CD14-positive monocyte (primary cell): ENCODE measurements around the gene TIAM2. TPM values are rescaled to one million over a fixed set of nuclear protein-coding genes. Genes with fewer than 3 reads are reported as not detected.

Experiments
- DNase-seq, 3 donors: peaks; one replicate each; pipeline ENCODE4 v3.0.0-alpha.2; 2011 to 2022
- H2AFZ ChIP-seq: 2 replicates; pipeline ENCODE4 v1.6.0; 2012; ENCODE audit warnings: mild to moderate bottlenecking, low read depth, low read length, inconsistent platforms; ENCODE audit not compliant: insufficient read depth, poor library complexity, severe bottlenecking
- H3K27ac ChIP-seq, 2 donors: 1 replicate in 1 of 2; 2 replicates in 1 of 2; pipeline ENCODE4 v1.5.1; 2012 to 2013; ENCODE audit warnings: low read length in 2 of 2, control low read depth in 1 of 2, inconsistent platforms in 1 of 2, low read depth in 1 of 2, mild to moderate bottlenecking in 1 of 2
- H3K27me3 ChIP-seq, 2 donors: one replicate each; pipeline versions ENCODE4 v1.6.0 to v1.6.1; 2011 to 2013; ENCODE audit warnings: low read length in 2 of 2; ENCODE audit not compliant: control insufficient read depth in 2 of 2, insufficient read depth in 2 of 2
- H3K36me3 ChIP-seq, 2 donors: replicated peaks in 1 of 2; 1 replicate in 1 of 2; 2 replicates in 1 of 2; pipeline versions ENCODE4 v1.5.1 to v1.6.1; 2012 to 2013; ENCODE audit warnings: low read length in 2 of 2, control low read depth in 1 of 2, inconsistent platforms in 1 of 2, mild to moderate bottlenecking in 1 of 2; ENCODE audit not compliant: insufficient read depth in 2 of 2, control insufficient read depth in 1 of 2
- H3K4me1 ChIP-seq, 2 donors: 1 replicate in 1 of 2; 2 replicates in 1 of 2; pipeline versions ENCODE4 v1.5.1 to v1.6.1; 2012 to 2013; ENCODE audit warnings: low read length in 2 of 2, control low read depth in 1 of 2, inconsistent platforms in 1 of 2, mild to moderate bottlenecking in 1 of 2, moderate library complexity in 1 of 2; ENCODE audit not compliant: insufficient read depth in 2 of 2, control insufficient read depth in 1 of 2
- H3K4me2 ChIP-seq: replicated peaks from 2 replicates; pipeline ENCODE3; 2012; ENCODE audit warnings: low read length, moderate library complexity, mild to moderate bottlenecking; ENCODE audit not compliant: poor library complexity, severe bottlenecking; ENCODE audit errors: extremely low read depth
- H3K4me3 ChIP-seq, 3 experiments: fragments of 200-600 bp in 1 of 3; sonication (generic) in 1 of 3; replicated peaks in 1 of 3; 1 replicate in 2 of 3; 2 replicates in 1 of 3; pipeline ENCODE4 v1.5.1; 2011 to 2013; ENCODE audit warnings: low read length in 3 of 3, mild to moderate bottlenecking in 3 of 3, control low read depth in 2 of 3, low read depth in 2 of 3, inconsistent platforms in 1 of 3, moderate library complexity in 1 of 3
- H3K79me2 ChIP-seq: 2 replicates; pipeline ENCODE4 v1.6.0; 2012; ENCODE audit warnings: mild to moderate bottlenecking, control low read depth, inconsistent platforms, low read length, moderate library complexity; ENCODE audit not compliant: insufficient read depth
- H3K9ac ChIP-seq: 2 replicates; pipeline ENCODE4 v1.6.0; 2017; ENCODE audit warnings: low read length, mild to moderate bottlenecking; ENCODE audit not compliant: insufficient read depth, poor library complexity, severe bottlenecking
- H3K9me3 ChIP-seq, 2 donors: replicated peaks in 1 of 2; 1 replicate in 1 of 2; 2 replicates in 1 of 2; pipeline versions ENCODE4 v1.5.1 to v1.6.1; 2012 to 2013; ENCODE audit warnings: low read length in 2 of 2, control low read depth in 1 of 2; ENCODE audit not compliant: control insufficient read depth in 1 of 2, insufficient read depth in 1 of 2
- H4K20me1 ChIP-seq: 2 replicates; pipeline ENCODE4 v1.6.0; 2012; ENCODE audit warnings: mild to moderate bottlenecking, low read length, control low read depth, moderate library complexity; ENCODE audit not compliant: insufficient read depth
- H3K27ac Mint-ChIP-seq, 7 donors: one replicate each; pipeline ENCODE4 v1.8.0; 2020; ENCODE audit warnings: mild to moderate bottlenecking in 7 of 7, mixed read lengths in 7 of 7, moderate library complexity in 6 of 7, inconsistent platforms in 2 of 7
- H3K27me3 Mint-ChIP-seq, 3 donors: one replicate each; pipeline ENCODE4 v1.8.0; 2021 to 2022; ENCODE audit warnings: low read depth in 3 of 3, mild to moderate bottlenecking in 3 of 3, mixed read lengths in 3 of 3, moderate library complexity in 3 of 3, inconsistent platforms in 1 of 3
- H3K36me3 Mint-ChIP-seq, 2 donors: one replicate each; pipeline ENCODE4 v1.8.0; 2020; ENCODE audit warnings: mixed read lengths in 2 of 2, inconsistent platforms in 1 of 2, mild to moderate bottlenecking in 1 of 2
- H3K4me1 Mint-ChIP-seq: one replicate; pipeline ENCODE4 v1.8.0; 2020; ENCODE audit warnings: mild to moderate bottlenecking, mixed read lengths
- H3K4me3 Mint-ChIP-seq, 2 donors: one replicate each; pipeline ENCODE4 v1.8.0; 2020; ENCODE audit warnings: mild to moderate bottlenecking in 2 of 2, mixed read lengths in 2 of 2, moderate library complexity in 1 of 2
- H3K9me3 Mint-ChIP-seq, 7 donors: one replicate each; pipeline ENCODE4 v1.8.0; 2020 to 2022; ENCODE audit warnings: mixed read lengths in 7 of 7, mild to moderate bottlenecking in 6 of 7, moderate library complexity in 6 of 7, inconsistent platforms in 2 of 7
- WGBS: methylation state at CpG from one replicate; pipeline ENCODE4 v1.1.5; 2013; ENCODE audit warnings: missing lambda C conversion rate; ENCODE audit not compliant: insufficient coverage; 5-methylcytosine and 5-hydroxymethylcytosine counted together
- intact Hi-C, 2 donors: fragments of 100-400 bp; cut with micrococcal nuclease; formaldehyde crosslinking; loops; one replicate each; pipeline versions ENCODE4 v1.15.0 to v1.15.1; 2023
- polyA plus RNA-seq, 3 donors: library from polyadenylated mRNA; depleted of rRNA in 1 of 3; unstranded in 2 of 3; stranded (reverse) in 1 of 3; fragments of 300-500 nt in 2 of 3; fragments of >200 nt in 1 of 3; fragmentation: Illumina TruSeq in 2 of 3; gene quantifications; 1 replicate in 2 of 3; 2 replicates in 1 of 3; pipeline ENCODE4 v1.2.3, GENCODE V29; 2012 to 2021
- TF ChIP-seq, protein P1 (sequence below): fragments of 200-600 bp; IDR thresholded peaks from one replicate; pipeline ENCODE4 v1.8.0; 2022; ENCODE audit warnings: antibody characterized with exemption, mild to moderate bottlenecking

Gene TIAM2
- polyA plus RNA-seq, 3 donors, result 0.25 to 4.2 (median 0.67) TPM

DNA sequence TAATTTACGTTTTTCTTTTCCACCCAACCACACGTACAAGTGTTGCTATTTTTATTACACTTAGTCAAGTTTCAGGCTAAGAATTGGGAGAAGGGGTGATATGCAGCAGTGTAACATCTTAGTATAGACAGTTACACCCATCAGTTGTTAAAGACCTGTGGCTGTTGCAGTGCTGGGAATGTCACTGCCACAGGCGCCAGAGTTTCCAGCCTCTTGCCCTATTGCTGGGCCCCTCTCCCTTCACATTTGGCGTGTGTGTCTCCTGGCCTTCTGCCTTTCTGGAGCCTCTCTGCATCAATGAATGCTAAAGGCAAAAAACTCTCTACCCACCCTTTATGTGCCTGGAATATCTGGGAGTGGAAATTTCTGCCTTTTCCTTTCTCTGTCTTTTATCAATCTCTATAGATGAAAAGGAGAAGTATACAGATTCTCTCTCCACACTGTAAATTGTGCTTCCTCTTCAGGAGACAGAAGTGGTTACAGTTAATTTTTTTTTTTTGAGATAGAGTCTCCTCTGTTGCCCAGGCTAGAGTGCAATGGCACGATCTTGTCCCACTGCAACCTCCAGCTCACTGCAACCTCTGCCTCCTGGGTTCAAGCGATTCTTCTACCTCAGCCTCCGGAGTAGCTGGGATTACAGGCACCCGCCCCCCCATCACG lies 73.0 kb downstream of the TIAM2 start:
- no peaks in the 10 kb centered on the region for H3K9me3 ChIP-seq
- intact Hi-C loops, result no loop called here
- no peaks in the 10 kb centered on the region for H3K4me1 ChIP-seq
- no peaks in the 10 kb centered on the region for H4K20me1 ChIP-seq
- no peaks in the 10 kb centered on the region for H3K9me3 Mint-ChIP-seq
- no peak overlapping the region for H3K4me3 Mint-ChIP-seq
- no peak overlapping the region for H3K27ac Mint-ChIP-seq
- H3K79me2 ChIP-seq, result no peaks in the 10 kb centered on the region
- no peak overlapping the region for H3K4me2 ChIP-seq
- peaks cover 0 to 2% (median 1%) of the 10 kb centered on the region in 3 donors for H3K27me3 Mint-ChIP-seq
- 50% methylated on average over 2 of the region's 9 CpGs for WGBS
- TF ChIP-seq, protein P1, sequence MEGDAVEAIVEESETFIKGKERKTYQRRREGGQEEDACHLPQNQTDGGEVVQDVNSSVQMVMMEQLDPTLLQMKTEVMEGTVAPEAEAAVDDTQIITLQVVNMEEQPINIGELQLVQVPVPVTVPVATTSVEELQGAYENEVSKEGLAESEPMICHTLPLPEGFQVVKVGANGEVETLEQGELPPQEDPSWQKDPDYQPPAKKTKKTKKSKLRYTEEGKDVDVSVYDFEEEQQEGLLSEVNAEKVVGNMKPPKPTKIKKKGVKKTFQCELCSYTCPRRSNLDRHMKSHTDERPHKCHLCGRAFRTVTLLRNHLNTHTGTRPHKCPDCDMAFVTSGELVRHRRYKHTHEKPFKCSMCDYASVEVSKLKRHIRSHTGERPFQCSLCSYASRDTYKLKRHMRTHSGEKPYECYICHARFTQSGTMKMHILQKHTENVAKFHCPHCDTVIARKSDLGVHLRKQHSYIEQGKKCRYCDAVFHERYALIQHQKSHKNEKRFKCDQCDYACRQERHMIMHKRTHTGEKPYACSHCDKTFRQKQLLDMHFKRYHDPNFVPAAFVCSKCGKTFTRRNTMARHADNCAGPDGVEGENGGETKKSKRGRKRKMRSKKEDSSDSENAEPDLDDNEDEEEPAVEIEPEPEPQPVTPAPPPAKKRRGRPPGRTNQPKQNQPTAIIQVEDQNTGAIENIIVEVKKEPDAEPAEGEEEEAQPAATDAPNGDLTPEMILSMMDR, result no peak
- H3K27me3 ChIP-seq, result no peaks in the 10 kb centered on the region
- DNase-seq, result peak in 1 of 3 donors; percentile 5
- no peak overlapping the region for H2AFZ ChIP-seq
- peaks cover 8% of the 10 kb centered on the region for H3K4me1 Mint-ChIP-seq
- H3K36me3 Mint-ChIP-seq, result no peaks in the 10 kb centered on the region
- no peaks in the 10 kb centered on the region for H3K36me3 ChIP-seq
- H3K9ac ChIP-seq, result no peak overlapping the region
- no peak overlapping the region for H3K27ac ChIP-seq
- H3K4me3 ChIP-seq, result no peak overlapping the region

DNA sequence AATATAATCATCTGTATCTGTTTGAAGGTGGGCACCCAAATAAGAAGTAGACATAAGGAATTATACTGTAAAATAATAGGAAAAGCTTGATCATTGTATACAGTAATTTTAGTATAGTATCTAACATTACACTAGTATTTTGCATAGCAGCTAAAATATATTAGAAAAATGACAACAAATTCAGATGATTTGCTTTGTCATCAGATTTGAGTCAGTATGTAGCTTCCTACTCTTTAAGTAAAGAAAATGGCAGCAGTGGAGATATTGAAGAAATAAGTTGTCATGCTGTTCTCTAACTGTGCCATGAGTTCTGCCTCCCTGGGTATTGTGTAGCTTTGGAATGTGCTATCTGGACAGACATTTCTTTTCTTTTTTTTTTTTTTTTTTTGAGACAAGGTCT lies 74.4 kb downstream of the TIAM2 start:
- TF ChIP-seq, protein P1, result no peak
- no peak overlapping the region for H3K27ac Mint-ChIP-seq
- intact Hi-C loops, result no loop called here
- H3K4me2 ChIP-seq, result no peak overlapping the region
- H3K4me1 Mint-ChIP-seq, result peaks cover 8% of the 10 kb centered on the region
- H3K4me3 Mint-ChIP-seq, result no peak overlapping the region
- no peaks in the 10 kb centered on the region for H4K20me1 ChIP-seq
- H3K4me3 ChIP-seq, result no peak overlapping the region
- no peaks in the 10 kb centered on the region for H3K36me3 Mint-ChIP-seq
- H3K79me2 ChIP-seq, result no peaks in the 10 kb centered on the region
- H3K4me1 ChIP-seq, result no peaks in the 10 kb centered on the region
- H3K9me3 Mint-ChIP-seq, result no peaks in the 10 kb centered on the region
- DNase-seq, result no peak
- no peaks in the 10 kb centered on the region for H3K9me3 ChIP-seq
- no peak overlapping the region for H3K27ac ChIP-seq
- H3K27me3 Mint-ChIP-seq, result peaks cover 0 to 3% (median 2%) of the 10 kb centered on the region in 3 donors
- no peak overlapping the region for H2AFZ ChIP-seq
- H3K9ac ChIP-seq, result no peak overlapping the region
- H3K27me3 ChIP-seq, result no peaks in the 10 kb centered on the region
- H3K36me3 ChIP-seq, result no peaks in the 10 kb centered on the region
